GM23338 (cell line): Measurements from ENCODE around the gene USH1G. TPM values are rescaled to one million over a fixed set of nuclear protein-coding genes. Genes with fewer than 3 reads are reported as not detected.
"Not testable (repeated sequence)": the region's sequence is repeated elsewhere in the genome, so short reads cannot be mapped to it uniquely, and the experiment has no call there.

Source experiments
- ATAC-seq: fragments of 200-7000 bp; cut with Tn5 transposase; 3 replicates; pipeline ENCODE4 v1.9.1; 2020
- DNase-seq: peaks from one replicate; pipeline ENCODE4 v3.0.0-alpha.2; 2015; ENCODE audit warnings: low spot score
- H2AFZ ChIP-seq: fragments of 200-600 bp; sonication (generic); 2 replicates; pipeline ENCODE4 v1.8.0; 2016; ENCODE audit warnings: antibody characterized with exemption, mild to moderate bottlenecking, moderate library complexity
- H3F3A ChIP-seq: fragments of 200-600 bp; sonication (generic); replicated peaks from 2 replicates; pipeline ENCODE4 v1.8.0; 2017; ENCODE audit warnings: antibody characterized with exemption, mixed run types, low read depth
- H3K27ac ChIP-seq: fragments of 200-600 bp; sonication (generic); 2 replicates; pipeline ENCODE4 v1.6.1; 2016; ENCODE audit warnings: low read depth
- H3K27me3 ChIP-seq: fragments of 200-600 bp; sonication (generic); 2 replicates; pipeline ENCODE4 v1.8.0; 2016; ENCODE audit warnings: mild to moderate bottlenecking, mixed run types, moderate library complexity; ENCODE audit not compliant: insufficient read depth
- H3K36me3 ChIP-seq: fragments of 200-600 bp; sonication (generic); 2 replicates; pipeline ENCODE4 v1.8.0; 2016; ENCODE audit warnings: mild to moderate bottlenecking; ENCODE audit not compliant: insufficient read depth
- H3K4me1 ChIP-seq: fragments of 200-600 bp; sonication (generic); 2 replicates; pipeline ENCODE4 v1.8.0; 2016; ENCODE audit warnings: mild to moderate bottlenecking, moderate library complexity; ENCODE audit not compliant: insufficient read depth
- H3K4me2 ChIP-seq: fragments of 200-600 bp; sonication (generic); 2 replicates; pipeline ENCODE4 v1.7.1; 2017; ENCODE audit warnings: mixed run types
- H3K4me3 ChIP-seq: fragments of 200-600 bp; sonication (generic); 2 replicates; pipeline ENCODE4 v1.6.1; 2016; ENCODE audit warnings: mixed run types
- H3K79me2 ChIP-seq: fragments of 200-600 bp; sonication (generic); replicated peaks from 2 replicates; pipeline ENCODE4 v1.8.0; 2017; ENCODE audit warnings: mild to moderate bottlenecking; ENCODE audit not compliant: insufficient read depth
- H3K9me2 ChIP-seq: fragments of 200-600 bp; sonication (generic); 2 replicates; pipeline ENCODE4 v1.8.0; 2017; ENCODE audit not compliant: insufficient read depth
- H4K20me1 ChIP-seq: fragments of 200-600 bp; sonication (generic); replicated peaks from 2 replicates; pipeline ENCODE4 v1.8.0; 2017; ENCODE audit warnings: mild to moderate bottlenecking; ENCODE audit not compliant: insufficient read depth
- H3K27ac Mint-ChIP-seq: 2 replicates; pipeline ENCODE4 v1.8.0; 2020; ENCODE audit warnings: inconsistent platforms, mild to moderate bottlenecking, moderate library complexity, mixed read lengths
- H3K27me3 Mint-ChIP-seq: 3 replicates; pipeline ENCODE4 v1.8.0; 2022; ENCODE audit warnings: low read depth, mild to moderate bottlenecking, moderate library complexity, mixed read lengths, inconsistent platforms; ENCODE audit not compliant: insufficient read depth, poor library complexity
- H3K36me3 Mint-ChIP-seq: 3 replicates; pipeline ENCODE4 v1.8.0; 2021; ENCODE audit warnings: low read depth, mild to moderate bottlenecking, inconsistent platforms, moderate library complexity, mixed read lengths
- H3K4me1 Mint-ChIP-seq: 3 replicates; pipeline ENCODE4 v1.8.0; 2020; ENCODE audit warnings: mild to moderate bottlenecking, inconsistent platforms, mixed read lengths
- H3K4me3 Mint-ChIP-seq: 3 replicates; pipeline ENCODE4 v1.8.0; 2021; ENCODE audit warnings: moderate library complexity, mild to moderate bottlenecking, inconsistent platforms, mixed read lengths
- H3K9me3 Mint-ChIP-seq: 3 replicates; pipeline ENCODE4 v1.8.0; 2020; ENCODE audit warnings: moderate library complexity, mild to moderate bottlenecking, inconsistent platforms, mixed read lengths
- CREB1 ChIP-seq: fragments of 250-450 bp; sonication (Bioruptor Pico); IDR thresholded peaks from 2 replicates; pipeline ENCODE4 v1.5.0; 2020; ENCODE audit warnings: low read depth, mild to moderate bottlenecking, moderate library complexity
- ETS1 ChIP-seq: IDR thresholded peaks from 2 replicates; pipeline ENCODE4 v1.6.1; 2016; ENCODE audit warnings: antibody characterized with exemption
- EZH2 ChIP-seq: fragments of 200-600 bp; sonication (generic); IDR thresholded peaks from one replicate; pipeline ENCODE4 v1.8.0; 2017; ENCODE audit warnings: antibody characterized with exemption, mild to moderate bottlenecking, low read depth; ENCODE audit not compliant: unreplicated experiment
- EZH2phosphoT487 ChIP-seq: fragments of 200-600 bp; sonication (generic); IDR thresholded peaks from one replicate; pipeline ENCODE4 v1.8.1; 2018; ENCODE audit warnings: antibody characterized with exemption; ENCODE audit not compliant: unreplicated experiment
- JUNB ChIP-seq: IDR thresholded peaks from one replicate; pipeline ENCODE4 v1.6.1; 2016; ENCODE audit warnings: antibody characterized with exemption; ENCODE audit not compliant: unreplicated experiment
- NANOG ChIP-seq: IDR thresholded peaks from 2 replicates; pipeline ENCODE4 v1.6.1; 2016; ENCODE audit warnings: antibody characterized with exemption, borderline replicate concordance
- POLR2AphosphoS5 ChIP-seq: IDR thresholded peaks from 2 replicates; pipeline ENCODE4 v1.6.1; 2016; ENCODE audit warnings: antibody characterized with exemption, low read depth
- STAT1 ChIP-seq: IDR thresholded peaks from one replicate; pipeline ENCODE4 v1.6.1; 2016; ENCODE audit warnings: antibody characterized with exemption; ENCODE audit not compliant: unreplicated experiment
- ZNF114 ChIP-seq: fragments of 250-450 bp; sonication (Bioruptor Pico); IDR thresholded peaks from 2 replicates; pipeline ENCODE4 v1.5.0; 2020; ENCODE audit warnings: mild to moderate bottlenecking, moderate library complexity
- ZNF331 ChIP-seq: fragments of 250-450 bp; sonication (Bioruptor Pico); IDR thresholded peaks from 2 replicates; pipeline ENCODE4 v1.5.0; 2020; ENCODE audit warnings: low read depth, mild to moderate bottlenecking, moderate library complexity
- ZNF462 ChIP-seq: fragments of 250-450 bp; sonication (Bioruptor Pico); IDR thresholded peaks from 2 replicates; pipeline ENCODE4 v1.5.0; 2020; ENCODE audit warnings: mild to moderate bottlenecking, moderate library complexity
- polyA plus RNA-seq: library from polyadenylated mRNA; unstranded; fragments of >200 nt; fragmentation: Nextera tagmentation; extraction: Ambion mirVana; gene quantifications from 2 replicates; pipeline ENCODE4 v1.2.1, GENCODE V29; 2016
- total RNA-seq: library from RNA; depleted of rRNA; stranded (reverse); fragments of >200 nt; shearing (Covaris generic); gene quantifications from 2 replicates; pipeline ENCODE4 v1.2.3, GENCODE V29; 2014

USH1G gene
- total and polyA plus RNA-seq, 2 experiments from 2014 or later, result 0.34 to 1.7 TPM

GRCh38 chr17:74970395-74970794, 47.3 kb upstream of the USH1G start (continued):
- TF ChIP-seq ZNF462 (CRISPR knock-in tag) (no peak), EZH2phosphoT487 (no peak), ETS1 (no peak), POLR2AphosphoS5 (no peak), ZNF114 (CRISPR knock-in tag) (no peak), JUNB (no peak), NANOG (no peak), ZNF331 (CRISPR knock-in tag) (no peak), STAT1 (no peak), CREB1 (CRISPR knock-in tag) (no peak), EZH2 (no peak)

GRCh38 chr17:74969501-74969900, 46.4 kb upstream of the USH1G start:
- not testable (repeated sequence) for H3K4me1 ChIP-seq, H3K36me3 ChIP-seq, H4K20me1 ChIP-seq, H3K27ac Mint-ChIP-seq, H3K36me3 Mint-ChIP-seq, H2AFZ ChIP-seq, H3K4me2 ChIP-seq, ATAC-seq, H3F3A ChIP-seq, H3K4me3 ChIP-seq, H3K27ac ChIP-seq, H3K4me3 Mint-ChIP-seq, H3K79me2 ChIP-seq, DNase-seq, H3K9me2 ChIP-seq, H3K9me3 Mint-ChIP-seq
- H3K4me1 Mint-ChIP-seq, result peaks cover 11% of the 10 kb centered on the region
- H3K27me3 ChIP-seq, result peaks cover 36% of the 10 kb centered on the region
- peaks cover 44% of the 10 kb centered on the region for H3K27me3 Mint-ChIP-seq
